HG02759 (cell line): ENCODE measurements around the gene PUM2.

ENCODE experiments used
- ATAC-seq: cut with Tn5 transposase; IDR thresholded peaks from one replicate; pipeline ENCODE4 v1.9.1; 2021; ENCODE audit warnings: mild to moderate bottlenecking, moderate library complexity; ENCODE audit not compliant: unreplicated experiment

PUM2 gene

GRCh38 chr2:20207051-20207450 is 143.6 kb downstream of the PUM2 start:
- ATAC-seq, result peak; percentile 61

- no peak for ATAC-seq
These were observed 144.6 kb downstream of the PUM2 start for GRCh38 chr2:20205915-20206524.

- no peak for ATAC-seq
These were observed 145.6 kb downstream of the PUM2 start for GRCh38 chr2:20205069-20205468.

- no peak for ATAC-seq
These were observed 147.0 kb downstream of the PUM2 start for GRCh38 chr2:20203521-20204225.

- no peak for ATAC-seq
These were observed 147.6 kb downstream of the PUM2 start for GRCh38 chr2:20203072-20203471.

GRCh38 chr2:20201671-20202070 is 149.0 kb downstream of the PUM2 start:
- ATAC-seq, result no peak

- ATAC-seq, result no peak
These were observed 149.7 kb downstream of the PUM2 start for GRCh38 chr2:20200697-20201555.

GRCh38 chr2:20199633-20200270 is 150.9 kb downstream of the PUM2 start:
- ATAC-seq, result no peak

GRCh38 chr2:20198796-20199632 is 151.6 kb downstream of the PUM2 start:
- no peak for ATAC-seq
